Measurements from ENCODE around the gene IL17F.

Gene IL17F

DNA sequence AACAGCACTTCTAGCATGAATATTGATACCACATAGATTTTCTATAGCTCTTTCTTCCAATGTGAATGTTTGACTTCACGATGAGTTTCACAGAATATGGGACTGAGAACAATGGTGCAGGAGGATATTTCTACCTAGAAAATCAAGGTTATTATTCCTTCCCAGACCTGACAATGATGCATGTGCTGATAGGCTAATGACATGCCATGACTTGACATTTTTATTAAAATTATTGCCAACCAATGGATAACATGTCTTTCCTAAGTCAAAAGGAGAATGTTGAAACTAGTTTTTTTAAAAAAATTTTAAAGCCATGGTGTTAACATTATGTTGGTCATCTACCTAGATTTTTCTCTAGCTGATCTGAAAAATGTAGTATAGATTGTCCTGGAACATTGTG lies 57.2 kb downstream of the IL17F start:
- DNase-seq = no peak

Data from NCI-H510A (cell line).